GM21515 (cell line): Measurements from ENCODE around the gene ABHD17B.
A peak's percentile ranks its signal among the peaks of the same experiment; 100 is the strongest.
"Not testable (repeated sequence)": the region's sequence is repeated elsewhere in the genome, so short reads cannot be mapped to it uniquely, and the experiment has no call there.

Experiments used
- ATAC-seq: cut with Tn5 transposase; IDR thresholded peaks from one replicate; pipeline ENCODE4 v1.9.1; 2021; ENCODE audit not compliant: unreplicated experiment

Gene ABHD17B

DNA sequence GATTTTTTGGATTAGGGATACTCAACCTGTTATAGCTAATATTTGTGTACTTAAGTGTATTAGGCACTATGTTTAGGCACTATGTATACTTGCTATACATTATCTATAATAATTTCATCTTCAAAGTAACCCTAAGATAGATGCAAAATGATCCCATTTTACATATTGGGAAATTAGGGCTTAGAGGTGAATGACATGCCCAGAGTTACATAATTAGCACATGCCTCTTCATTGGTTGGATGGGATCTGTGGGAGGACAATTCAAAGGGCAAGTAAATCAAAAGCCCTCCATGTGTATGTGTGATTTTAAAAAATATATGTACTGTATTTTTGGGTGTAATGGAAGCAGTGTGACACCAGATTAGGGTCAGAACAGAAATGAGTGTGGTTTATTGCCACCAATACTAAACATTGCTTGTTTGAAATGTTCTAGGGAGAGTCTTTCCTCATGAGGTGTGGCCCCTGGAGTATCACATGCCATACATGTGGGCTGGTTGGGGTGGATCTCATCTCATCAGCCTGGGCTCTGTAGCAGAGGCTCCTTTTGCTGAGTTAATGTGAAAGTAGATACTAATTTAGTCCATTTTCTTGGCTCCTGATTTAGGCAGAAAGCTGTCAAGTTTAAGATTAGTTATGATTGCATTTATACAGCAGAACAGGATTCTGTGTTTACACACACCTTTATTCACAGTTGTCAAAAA lies 6.0 kb upstream of the ABHD17B start:
- peak; percentile 71 for ATAC-seq

DNA sequence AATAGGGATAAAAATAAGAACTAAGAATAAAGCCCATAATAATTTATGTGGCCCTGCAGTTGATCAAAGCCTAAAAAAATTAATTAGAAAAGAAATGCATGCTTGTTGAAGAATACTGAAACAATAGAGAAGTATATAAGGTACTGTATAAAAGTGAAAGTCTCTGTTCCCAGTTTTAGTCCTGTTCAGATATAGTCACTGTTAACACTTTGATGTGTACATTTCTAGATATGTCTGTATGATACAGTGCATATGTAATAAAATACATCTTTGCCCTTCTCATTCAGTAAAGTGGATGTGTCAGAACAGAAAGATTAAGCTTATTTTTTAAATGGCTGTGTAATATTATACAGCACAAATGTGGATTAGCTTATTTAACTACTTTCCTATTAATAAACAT lies 4.5 kb upstream of the ABHD17B start:
- no peak for ATAC-seq

DNA sequence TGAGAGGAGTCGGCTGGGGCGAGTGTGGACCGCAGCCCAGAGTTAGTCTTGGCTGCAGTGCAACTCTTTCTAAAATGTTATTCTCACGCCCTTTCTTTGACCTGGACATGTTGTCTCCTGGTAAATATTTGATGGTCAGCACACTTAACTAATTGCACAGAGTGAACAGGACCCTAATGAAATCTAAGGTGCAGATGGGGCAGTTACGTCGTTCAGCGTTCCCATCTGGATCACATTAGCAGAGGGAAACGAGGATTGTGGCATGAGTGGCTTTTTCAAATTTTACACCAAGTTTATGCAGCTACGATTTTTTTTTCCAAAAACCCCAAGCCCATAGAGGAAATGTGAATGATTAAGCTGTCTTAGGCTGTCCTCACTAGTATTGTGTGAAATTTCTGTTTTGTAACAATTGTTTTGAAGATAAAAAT lies 929 bp upstream of the ABHD17B start:
- ATAC-seq, result no peak

DNA sequence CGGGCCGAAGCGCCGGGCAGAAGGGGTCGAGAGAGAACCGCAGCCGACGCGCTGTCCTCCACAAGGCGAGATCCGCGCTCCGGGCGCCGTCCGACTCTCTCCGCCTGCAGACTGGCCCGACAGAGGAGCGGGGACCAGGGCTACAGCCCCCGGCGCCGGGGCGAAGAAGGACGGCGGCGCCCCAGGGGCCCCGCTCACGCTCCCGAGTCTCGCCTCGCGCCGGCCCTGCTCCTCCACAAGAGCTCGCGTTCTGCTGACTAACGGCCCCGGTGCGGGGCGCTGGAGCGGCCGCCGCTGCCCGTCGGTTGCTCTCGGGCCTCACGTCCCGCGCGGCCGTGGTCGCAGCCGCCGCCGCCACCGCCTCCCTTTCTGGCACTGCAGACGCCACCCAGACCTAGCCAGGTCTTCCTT lies 338 bp downstream of the ABHD17B start:
- ATAC-seq, result peak; percentile 13

DNA sequence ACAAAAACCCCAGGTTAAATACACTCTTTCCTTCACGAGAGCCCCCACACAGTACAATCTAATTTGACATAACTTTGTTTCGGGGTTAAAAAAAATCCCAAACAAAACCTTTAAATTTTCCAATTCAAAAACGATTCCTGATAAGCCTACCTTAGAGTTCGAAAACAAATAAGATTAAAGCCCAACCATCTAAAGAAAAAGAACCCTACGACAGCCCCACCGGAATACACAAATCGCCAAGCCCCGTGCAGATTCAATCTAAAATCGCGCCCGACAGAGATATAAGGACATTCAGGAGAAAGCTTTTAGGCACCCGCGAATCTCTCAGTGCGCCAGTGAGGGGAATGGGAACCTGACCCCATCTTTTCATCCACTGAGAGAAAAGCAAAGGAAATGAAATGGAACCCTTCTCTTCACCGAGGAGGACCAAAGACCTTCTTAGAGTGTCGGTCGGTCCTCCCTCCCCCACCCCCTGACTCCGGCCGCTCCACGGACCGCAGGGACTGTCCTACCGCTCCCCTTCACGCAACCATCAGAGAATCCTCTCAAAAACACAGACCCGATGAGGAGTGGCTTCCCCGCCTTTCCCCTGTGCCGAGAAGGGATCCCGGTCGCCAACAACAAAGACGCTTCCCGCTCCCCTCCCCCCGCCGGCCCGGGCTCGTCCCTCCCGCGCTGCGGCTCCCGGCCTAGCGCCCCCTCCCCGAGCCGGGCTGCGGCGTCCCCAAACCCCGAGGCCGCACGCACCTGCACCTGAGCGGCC lies 925 bp downstream of the ABHD17B start:
- peak; percentile 14 for ATAC-seq

DNA sequence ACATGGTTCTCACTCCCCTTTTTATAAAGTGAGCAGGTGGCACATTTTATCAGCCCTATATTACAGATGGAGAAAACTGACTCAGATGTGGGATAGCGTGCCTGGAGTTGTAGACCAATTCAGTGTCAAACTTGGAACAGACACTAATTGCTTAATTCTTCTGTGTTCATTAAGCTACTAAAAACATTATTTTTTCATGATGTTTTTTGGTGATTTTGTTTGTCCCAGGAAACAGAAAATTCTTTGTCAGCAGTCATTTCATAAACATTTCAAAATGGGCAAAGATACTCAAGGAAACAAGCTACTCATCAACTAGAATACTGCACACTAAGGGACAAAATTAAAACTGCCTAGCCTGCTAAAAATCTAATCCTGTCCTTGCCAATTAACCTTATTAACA lies 2.2 kb downstream of the ABHD17B start:
- ATAC-seq, result no peak

DNA sequence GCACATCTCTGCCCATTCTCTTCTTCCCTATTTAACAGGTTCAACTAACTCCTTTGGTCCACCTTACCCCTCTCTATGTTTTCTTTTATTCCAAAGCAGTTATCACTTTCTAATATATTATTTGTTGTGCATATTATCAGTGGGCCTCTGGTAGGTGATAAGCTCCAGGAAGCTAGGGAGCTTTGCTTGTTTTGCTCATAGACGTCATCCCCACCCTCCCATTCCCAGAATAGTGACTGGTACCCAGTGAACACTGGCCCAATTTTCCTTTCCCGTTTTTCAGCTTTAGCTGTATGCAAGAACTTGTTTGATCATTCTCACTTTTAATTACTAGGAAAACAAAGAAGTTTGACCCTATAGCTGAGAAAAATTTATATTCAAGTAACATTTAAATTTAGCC lies 6.9 kb downstream of the ABHD17B start:
- no peak for ATAC-seq

DNA sequence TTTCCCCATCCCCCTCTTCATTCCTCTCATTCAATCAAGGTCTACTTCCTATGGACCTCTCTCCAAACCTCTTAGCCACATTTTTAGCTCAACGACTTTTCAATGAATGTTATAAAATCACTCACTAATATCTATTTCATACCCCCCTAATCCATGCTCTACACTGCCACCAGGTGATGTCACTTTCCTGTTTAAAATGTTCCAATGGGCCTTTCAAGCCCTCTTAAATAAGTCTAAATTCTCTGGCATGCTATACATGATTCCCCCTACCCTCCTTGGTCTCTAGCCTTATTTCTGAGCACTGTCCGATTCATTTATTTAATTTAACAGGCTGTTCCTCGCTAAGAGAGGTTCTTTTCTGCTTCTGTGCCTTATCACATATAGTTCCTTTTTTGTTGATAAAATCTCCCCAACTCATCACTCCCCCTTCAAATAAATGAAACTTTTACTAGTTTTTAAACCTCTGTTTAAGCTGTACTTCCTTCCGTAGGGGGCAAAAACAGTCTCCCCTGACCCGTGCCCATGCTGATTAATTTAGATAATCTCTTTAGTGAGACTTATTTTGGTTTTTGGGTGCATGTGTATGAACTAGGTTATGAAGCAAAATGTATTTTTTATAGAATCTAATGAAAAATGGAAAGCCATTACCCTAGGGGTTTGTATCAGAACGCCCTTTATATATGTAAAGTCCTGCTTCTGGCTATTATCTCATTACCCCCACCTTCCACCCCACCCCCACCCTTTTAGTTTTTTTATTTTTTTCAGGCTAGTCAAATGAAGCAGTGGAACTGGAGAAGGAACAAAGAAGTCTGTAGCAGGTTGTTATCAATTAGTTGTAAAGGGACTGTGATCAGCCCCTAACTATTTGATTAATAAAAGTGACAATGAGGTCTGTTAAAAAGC lies 9.0 kb downstream of the ABHD17B start:
- no peak for ATAC-seq

DNA sequence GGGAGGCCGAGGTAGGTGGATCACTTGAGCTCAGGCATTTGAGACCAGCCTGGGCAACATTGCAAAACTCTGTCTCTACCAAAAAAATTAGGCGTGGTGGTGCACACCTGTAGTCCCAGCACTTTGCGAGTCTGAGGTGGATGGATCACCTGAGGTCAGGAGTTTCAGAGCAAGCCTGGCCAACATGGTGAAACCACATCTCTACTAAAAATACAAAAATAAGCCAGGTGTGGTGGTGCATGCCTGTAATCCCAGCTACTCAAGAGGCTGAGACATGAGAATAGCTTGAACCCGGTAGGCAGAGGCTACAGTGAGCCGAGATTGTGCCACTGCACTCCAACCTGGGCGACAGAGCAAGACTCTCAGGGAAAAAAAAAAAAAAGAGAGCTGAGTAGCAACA lies 12.2 kb downstream of the ABHD17B start:
- not testable (repeated sequence) for ATAC-seq

DNA sequence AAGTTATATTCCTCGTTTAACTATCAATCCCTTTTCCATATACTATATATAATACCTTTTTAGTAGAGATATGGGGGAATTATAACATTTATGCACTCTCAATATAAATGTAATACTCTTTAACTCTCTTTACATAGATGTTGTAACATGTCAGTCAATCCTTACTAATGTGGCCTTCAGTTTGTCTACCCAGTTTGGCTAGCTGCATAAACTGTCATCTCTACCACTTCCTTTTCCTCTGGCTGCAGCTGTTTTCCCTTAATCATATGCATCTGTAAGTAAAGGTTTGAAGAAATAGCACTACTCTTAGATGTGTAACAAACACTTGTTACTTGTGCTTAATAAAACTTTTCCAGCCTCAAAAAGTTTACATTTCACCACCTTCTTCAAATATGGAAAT lies 13.4 kb downstream of the ABHD17B start:
- peak; percentile 60 for ATAC-seq

DNA sequence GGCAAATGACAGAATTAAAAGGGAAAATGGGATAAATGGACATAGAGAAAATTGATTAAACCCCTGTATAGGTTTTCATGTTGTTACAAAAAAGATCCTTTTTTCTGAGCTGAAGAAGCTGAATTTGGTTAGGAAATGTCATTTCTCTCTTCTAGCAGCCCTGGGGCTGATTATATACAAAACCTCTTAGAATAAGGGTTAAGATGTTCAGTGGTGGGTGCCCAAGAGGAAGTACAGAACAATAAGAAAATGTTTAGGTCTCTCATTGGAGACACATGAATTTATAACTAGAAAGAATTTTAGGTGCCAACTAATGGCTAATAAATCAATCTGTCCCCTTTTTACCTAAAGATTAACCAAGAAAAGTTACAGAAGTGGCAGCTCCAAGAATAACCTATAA lies 14.2 kb downstream of the ABHD17B start:
- ATAC-seq, result no peak

DNA sequence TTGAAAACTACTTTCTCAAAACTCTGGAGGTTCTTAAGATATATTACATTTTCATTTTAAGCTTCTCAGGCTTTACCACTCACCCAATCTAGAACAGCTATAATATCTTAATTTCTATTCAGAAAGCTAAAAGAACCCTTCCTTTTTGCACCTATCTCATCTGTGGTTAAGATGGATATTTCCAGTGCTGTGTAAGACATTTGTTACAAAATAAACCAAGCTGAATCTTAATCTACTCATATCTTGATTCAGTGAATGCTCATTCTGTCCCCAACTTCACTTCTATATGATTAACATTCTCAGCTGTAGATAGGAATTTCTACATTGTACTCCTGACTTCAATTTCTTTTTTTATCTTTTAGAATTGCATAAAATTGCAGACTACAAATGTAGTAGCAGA lies 15.0 kb downstream of the ABHD17B start:
- no peak for ATAC-seq

DNA sequence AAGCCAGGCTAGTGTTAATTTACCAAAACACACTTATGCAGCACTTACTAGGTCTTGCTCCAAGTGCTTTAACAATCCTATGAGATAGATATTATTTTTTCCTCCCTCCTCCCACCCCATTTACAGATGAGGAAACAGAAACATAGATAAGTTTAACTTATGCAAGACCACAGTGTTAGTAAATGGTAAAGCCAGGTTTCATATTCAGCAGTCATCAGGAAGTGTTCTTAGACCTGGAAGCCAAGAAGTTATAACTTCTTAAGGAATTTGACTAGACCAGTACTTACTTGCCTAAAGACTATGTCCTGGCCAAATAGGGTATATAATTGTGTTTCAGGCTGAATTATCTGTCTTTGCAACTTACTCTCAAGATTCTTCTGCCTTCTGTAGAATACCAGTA lies 15.9 kb downstream of the ABHD17B start:
- peak; percentile 45 for ATAC-seq

DNA sequence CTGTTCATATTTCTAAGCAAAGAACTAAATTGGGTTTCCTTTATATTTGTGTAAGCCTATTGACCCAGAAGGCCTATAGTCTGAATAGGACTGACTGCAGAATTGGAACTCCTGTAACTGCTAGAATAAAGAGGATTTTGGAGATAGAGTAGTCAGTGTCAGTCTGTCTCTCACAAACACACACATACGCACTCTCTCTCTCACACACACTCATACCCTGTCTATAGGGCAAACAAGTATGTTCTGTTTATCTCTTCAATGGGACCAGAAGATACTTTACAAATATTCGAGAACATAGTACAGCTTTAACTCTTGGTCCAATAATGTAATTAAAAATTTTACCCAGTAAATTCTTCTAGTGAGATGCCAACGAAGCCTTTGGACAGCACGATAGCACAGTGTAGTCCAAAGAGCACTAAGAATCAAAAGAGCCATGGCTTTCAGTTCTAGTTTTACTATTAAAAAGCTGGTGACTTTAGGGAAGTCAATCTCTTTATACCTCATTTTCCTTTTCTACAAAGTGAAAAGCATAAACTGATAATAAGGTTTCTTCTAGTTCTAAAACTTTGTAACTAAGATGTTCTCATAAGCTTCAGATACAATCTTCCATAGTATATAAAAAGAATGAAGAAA lies 19.3 kb downstream of the ABHD17B start:
- ATAC-seq, result no peak

DNA sequence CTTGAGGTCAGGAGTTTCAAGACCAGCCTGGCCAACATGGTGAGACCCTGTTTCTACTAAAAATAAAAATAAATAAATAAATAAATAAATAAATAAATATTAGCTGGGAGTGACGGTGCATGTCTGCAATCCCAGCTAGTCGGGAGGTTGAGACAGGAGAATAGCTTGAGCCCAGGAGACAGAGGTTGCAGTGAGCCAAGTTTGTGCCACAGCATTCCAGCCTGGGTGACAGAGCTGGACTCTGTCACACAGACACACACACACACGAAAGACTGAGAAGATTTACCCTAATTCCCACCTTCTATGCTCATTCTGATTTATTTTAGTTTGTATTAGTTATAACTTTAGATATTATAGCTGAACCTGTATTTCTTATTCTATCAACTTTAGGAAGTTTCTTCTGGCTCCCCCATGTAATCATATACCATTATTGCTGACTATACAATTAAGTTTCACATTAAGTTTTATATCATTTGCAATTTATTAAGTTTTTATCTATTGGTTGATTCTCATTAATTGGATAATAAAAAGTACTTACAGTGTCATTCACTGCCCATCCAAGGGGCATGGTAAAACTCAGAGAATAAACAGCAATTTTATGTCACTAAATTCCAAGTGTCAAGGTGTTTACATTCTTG lies 20.8 kb downstream of the ABHD17B start:
- no peak for ATAC-seq

DNA sequence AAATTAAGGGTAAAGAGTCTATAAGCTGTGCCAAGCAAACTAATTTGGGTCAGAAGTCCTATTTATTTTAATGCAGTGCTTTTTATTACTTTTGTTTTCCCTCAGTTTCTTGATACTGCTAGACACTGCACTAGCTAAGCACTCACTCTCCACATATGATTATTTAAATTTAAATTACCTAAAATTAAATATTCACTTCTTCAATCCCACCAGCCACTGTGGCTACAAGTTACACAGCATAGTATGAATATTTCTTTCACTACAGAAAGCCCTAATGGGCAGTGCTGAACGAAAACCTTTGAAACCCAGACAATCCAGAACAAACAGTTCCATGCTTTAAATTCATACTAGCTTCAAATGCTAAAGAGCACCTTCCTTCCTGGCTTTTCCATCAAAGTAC lies 23.6 kb downstream of the ABHD17B start:
- no peak for ATAC-seq

DNA sequence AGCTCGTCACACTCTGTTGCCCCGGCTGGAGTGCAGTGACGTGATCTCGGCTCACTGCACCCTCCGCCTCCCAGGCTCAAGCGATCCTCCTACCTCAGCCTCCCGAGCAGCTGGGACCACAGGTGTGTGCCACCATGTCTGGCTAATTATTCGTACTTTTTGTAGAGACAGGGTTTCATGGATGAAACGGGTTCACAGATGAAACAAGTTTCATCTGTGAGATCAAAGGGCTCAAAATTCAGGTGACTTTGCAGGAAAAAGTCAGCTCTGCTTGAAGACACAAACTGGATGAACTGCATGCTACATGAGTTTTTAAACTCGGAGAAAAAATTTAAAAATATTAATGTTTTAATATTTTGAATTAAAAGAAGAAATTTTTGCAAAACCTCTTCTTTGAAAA lies 24.5 kb downstream of the ABHD17B start:
- ATAC-seq, result no peak

DNA sequence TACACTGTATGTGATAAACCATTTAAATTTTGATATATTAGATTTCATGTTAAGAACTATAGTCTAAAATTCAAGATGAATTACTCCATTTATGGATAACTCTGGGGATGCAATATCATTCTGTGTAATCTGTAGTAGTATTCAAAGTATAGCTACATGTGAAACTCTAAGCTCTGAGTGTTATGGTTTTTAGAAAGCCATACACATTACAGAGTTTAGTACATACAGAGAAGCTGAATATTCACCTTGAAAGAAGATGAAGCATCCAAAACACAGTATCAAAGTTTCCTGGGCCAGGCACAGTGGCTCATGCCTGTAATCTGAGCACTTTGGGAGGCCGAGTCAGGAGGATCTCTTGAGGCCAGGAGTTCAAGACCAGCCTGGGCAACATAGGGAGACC lies 25.0 kb downstream of the ABHD17B start:
- no peak for ATAC-seq

DNA sequence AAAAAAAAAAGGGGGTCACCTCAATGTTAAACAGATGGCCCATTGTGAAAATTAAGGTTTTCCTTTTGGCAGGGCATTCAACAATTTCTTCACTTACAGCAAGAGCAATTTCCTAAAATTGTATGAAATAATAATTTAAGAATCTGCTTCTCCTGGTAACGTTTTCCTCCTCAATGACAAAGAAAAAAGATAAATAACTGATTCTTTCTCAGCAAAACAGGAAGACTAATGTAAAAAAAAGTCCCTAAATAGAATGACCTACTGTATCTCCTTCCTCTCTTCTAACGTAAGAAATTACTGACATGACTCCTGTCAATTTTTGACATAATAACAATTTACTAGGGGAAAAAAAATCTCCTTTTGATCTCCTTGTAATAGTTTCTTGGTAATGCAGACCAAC lies 25.5 kb downstream of the ABHD17B start:
- no peak for ATAC-seq

DNA sequence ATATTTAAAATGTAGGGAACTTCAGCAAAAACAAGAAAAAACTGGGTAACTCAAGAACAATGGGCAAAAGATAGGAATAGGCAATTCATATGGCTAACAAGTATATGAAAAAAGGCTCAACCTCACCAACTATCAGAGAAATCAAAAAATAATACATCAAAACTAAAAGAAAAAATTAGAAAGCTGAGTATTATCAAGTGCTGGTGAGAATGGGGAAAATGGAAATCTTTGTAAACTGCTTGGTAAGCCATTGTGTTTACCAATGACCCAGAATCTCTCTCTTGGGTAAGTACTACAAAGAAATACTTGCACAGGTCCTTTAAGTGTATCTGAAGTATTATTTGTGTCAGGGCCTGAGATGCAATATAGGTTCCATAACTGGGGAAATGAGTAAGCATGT lies 27.0 kb downstream of the ABHD17B start:
- ATAC-seq, result no peak
